ENCODE measurements around the gene ESYT1. TPM values are rescaled to one million over a fixed set of nuclear protein-coding genes. Genes with fewer than 3 reads are reported as not detected.

Gene ESYT1
- polyA plus RNA-seq, 1 donor (not counting 4 experiments of a cell fraction or from before 2014, with no cell fraction given) = 141 TPM

GRCh38 chr12:56086608-56087007, 41.5 kb upstream of the ESYT1 start:
- Histone ChIP-seq H2AFZ (ENCODE audit: control insufficient read depth, low read length) (no peak overlapping the region), H3K9me1 (ENCODE audit: control insufficient read depth, extremely low read depth, insufficient read depth, low read length) (no peaks in the 10 kb centered on the region), H3K9me3 (ENCODE audit: control insufficient read depth, low read depth, low read length) (no peaks in the 10 kb centered on the region), H3K4me3 (ENCODE audit: control insufficient read depth in 2 of 3, extremely low read depth in 1 of 3, insufficient read depth in 2 of 3, low read depth in 1 of 3, low read length in 3 of 3) (no peak overlapping the region), H3K4me2 (ENCODE audit: control insufficient read depth, extremely low read depth, insufficient read depth, low read depth, low read length) (no peak overlapping the region), H3K4me1 (ENCODE audit: control insufficient read depth, extremely low read depth, insufficient read depth, low read length) (peaks cover 6% of the 10 kb centered on the region), H3K9ac (ENCODE audit: control insufficient read depth, extremely low read depth, insufficient read depth, low read length) (no peak overlapping the region), H3K79me2 (ENCODE audit: control insufficient read depth, insufficient read depth, low read length) (no peaks in the 10 kb centered on the region), H3K36me3 (ENCODE audit: control insufficient read depth in 2 of 2, extremely low read depth in 1 of 2, insufficient read depth in 2 of 2, low read length in 2 of 2) (peaks cover 4 to 15% of the 10 kb centered on the region in 2 experiments), H3K27ac (ENCODE audit: control insufficient read depth, insufficient read depth, low read length) (no peak overlapping the region), H3K27me3 (ENCODE audit: control insufficient read depth, extremely low read depth, insufficient read depth, low read length) (no peaks in the 10 kb centered on the region), H4K20me1 (ENCODE audit: control insufficient read depth, extremely low read depth, insufficient read depth, low read length) (no peaks in the 10 kb centered on the region)
- dilution Hi-C loops (cut with MboI; ENCODE audit: extremely low pct_ligation_motif_present, low sequenced_read_pairs) = no loop called here
- FAIRE-seq (no peak), DNase-seq (ENCODE audit: low read depth, low spot score) (no peak)
- TF ChIP-seq EZH2 (IDR thresholded peaks at IDR 0.05; ENCODE audit: low read length) (no peak), CTCF (optimal IDR thresholded peaks at IDR 0.05 in 1 of 3, IDR thresholded peaks at IDR 0.05 in 1 of 3, conservative IDR thresholded peaks at IDR 0.05 in 1 of 3; ENCODE audit: extremely low read depth in 1 of 3, insufficient read depth in 2 of 3, low read length in 3 of 3) (no peak)

- Histone ChIP-seq H3K4me3 (ENCODE audit: control insufficient read depth in 2 of 3, extremely low read depth in 1 of 3, insufficient read depth in 2 of 3, low read depth in 1 of 3, low read length in 3 of 3) (no peak overlapping the region), H3K9me3 (ENCODE audit: control insufficient read depth, low read depth, low read length) (no peaks in the 10 kb centered on the region), H3K4me1 (ENCODE audit: control insufficient read depth, extremely low read depth, insufficient read depth, low read length) (peaks cover 6% of the 10 kb centered on the region), H4K20me1 (ENCODE audit: control insufficient read depth, extremely low read depth, insufficient read depth, low read length) (no peaks in the 10 kb centered on the region), H3K27me3 (ENCODE audit: control insufficient read depth, extremely low read depth, insufficient read depth, low read length) (no peaks in the 10 kb centered on the region), H3K4me2 (ENCODE audit: control insufficient read depth, extremely low read depth, insufficient read depth, low read depth, low read length) (no peak overlapping the region), H3K79me2 (ENCODE audit: control insufficient read depth, insufficient read depth, low read length) (no peaks in the 10 kb centered on the region), H3K9ac (ENCODE audit: control insufficient read depth, extremely low read depth, insufficient read depth, low read length) (no peak overlapping the region), H3K36me3 (ENCODE audit: control insufficient read depth in 2 of 2, extremely low read depth in 1 of 2, insufficient read depth in 2 of 2, low read length in 2 of 2) (peaks cover 4 to 15% of the 10 kb centered on the region in 2 experiments), H3K27ac (ENCODE audit: control insufficient read depth, insufficient read depth, low read length) (no peak overlapping the region), H3K9me1 (ENCODE audit: control insufficient read depth, extremely low read depth, insufficient read depth, low read length) (no peaks in the 10 kb centered on the region), H2AFZ (ENCODE audit: control insufficient read depth, low read length) (no peak overlapping the region)
- no peak for DNase-seq (ENCODE audit: low read depth, low spot score)
- TF ChIP-seq CTCF (optimal IDR thresholded peaks at IDR 0.05 in 1 of 3, IDR thresholded peaks at IDR 0.05 in 1 of 3, conservative IDR thresholded peaks at IDR 0.05 in 1 of 3; ENCODE audit: extremely low read depth in 1 of 3, insufficient read depth in 2 of 3, low read length in 3 of 3) (no peak), EZH2 (IDR thresholded peaks at IDR 0.05; ENCODE audit: low read length) (no peak)
- dilution Hi-C loops (cut with MboI; ENCODE audit: extremely low pct_ligation_motif_present, low sequenced_read_pairs) = no loop called here
- no peak for FAIRE-seq
Measured at GRCh38 chr12:56087220-56087619, 40.8 kb upstream of the ESYT1 start.
